Right renal pelvis (tissue), 4 donors: Measurements from ENCODE around the gene PIM1. TPM values are rescaled to one million over a fixed set of nuclear protein-coding genes. Genes with fewer than 3 reads are reported as not detected.
"Not testable (repeated sequence)": the region's sequence is repeated elsewhere in the genome, so short reads cannot be mapped to it uniquely, and the experiment has no call there.

Experiments used
- DNase-seq, 4 donors: peaks; one replicate each; pipeline ENCODE4 v3.0.0-alpha.2; 2013; ENCODE audit warnings: low read depth in 4 of 4, low spot score in 3 of 4, missing footprints in 1 of 4
- polyA plus RNA-seq, 4 donors: library from polyadenylated mRNA; unstranded; fragments of 120-200 nt; gene quantifications; one replicate each; pipeline ENCODE4 v1.2.1, GENCODE V29; 2013; ENCODE audit not compliant: insufficient read length in 4 of 4

The PIM1 gene
- polyA plus RNA-seq, 4 donors, result 22.5 to 25.9 (median 25.6) TPM

DNA sequence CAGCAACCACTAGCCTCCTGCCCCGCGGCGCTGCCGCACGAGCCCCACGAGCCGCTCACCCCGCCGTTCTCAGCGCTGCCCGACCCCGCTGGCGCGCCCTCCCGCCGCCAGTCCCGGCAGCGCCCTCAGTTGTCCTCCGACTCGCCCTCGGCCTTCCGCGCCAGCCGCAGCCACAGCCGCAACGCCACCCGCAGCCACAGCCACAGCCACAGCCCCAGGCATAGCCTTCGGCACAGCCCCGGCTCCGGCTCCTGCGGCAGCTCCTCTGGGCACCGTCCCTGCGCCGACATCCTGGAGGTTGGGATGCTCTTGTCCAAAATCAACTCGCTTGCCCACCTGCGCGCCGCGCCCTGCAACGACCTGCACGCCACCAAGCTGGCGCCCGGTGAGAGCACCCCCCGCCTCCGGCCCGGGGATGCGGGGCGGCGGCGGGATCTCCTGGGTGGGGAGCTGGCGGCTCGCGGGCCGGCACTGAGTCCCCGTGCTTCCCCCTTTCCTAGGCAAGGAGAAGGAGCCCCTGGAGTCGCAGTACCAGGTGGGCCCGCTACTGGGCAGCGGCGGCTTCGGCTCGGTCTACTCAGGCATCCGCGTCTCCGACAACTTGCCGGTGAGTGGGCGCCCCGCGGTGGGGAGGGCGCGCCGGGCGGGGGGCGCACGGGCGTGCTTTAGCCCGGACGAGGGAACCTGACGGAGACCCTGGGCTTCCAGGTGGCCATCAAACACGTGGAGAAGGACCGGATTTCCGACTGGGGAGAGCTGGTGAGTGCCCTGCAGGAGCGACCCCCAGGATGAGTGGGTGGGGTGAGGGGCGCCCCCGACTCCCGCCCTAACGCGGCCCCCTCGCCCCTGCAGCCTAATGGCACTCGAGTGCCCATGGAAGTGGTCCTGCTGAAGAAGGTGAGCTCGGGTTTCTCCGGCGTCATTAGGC lies 585 bp downstream of the PIM1 start:
- no peak for DNase-seq

DNA sequence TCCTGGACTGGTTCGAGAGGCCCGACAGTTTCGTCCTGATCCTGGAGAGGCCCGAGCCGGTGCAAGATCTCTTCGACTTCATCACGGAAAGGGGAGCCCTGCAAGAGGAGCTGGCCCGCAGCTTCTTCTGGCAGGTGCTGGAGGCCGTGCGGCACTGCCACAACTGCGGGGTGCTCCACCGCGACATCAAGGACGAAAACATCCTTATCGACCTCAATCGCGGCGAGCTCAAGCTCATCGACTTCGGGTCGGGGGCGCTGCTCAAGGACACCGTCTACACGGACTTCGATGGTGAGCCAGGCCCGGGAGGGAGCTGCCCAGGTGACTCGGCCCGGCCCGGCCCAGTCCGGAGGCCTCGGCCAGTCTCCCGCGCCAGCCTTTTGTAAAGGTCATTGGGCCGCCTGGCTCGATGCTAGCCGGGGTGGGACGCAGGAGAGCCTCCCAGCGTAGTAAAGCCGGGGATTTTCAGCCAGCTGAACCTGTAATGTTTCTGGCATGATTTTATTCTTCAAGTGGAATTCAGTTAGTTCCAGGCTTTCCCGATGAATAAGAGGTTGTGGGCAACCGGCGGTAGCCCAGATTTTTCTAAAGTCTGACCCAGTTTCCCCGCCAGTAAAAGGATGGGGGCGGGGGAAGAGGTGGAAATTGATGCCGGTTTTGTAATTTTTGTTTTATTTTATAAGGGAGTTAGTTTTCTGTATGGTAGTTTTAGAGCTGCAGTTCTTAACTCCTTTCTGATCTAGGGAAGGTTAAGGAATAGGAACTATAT lies 1.4 kb downstream of the PIM1 start:
- DNase-seq, result no peak

DNA sequence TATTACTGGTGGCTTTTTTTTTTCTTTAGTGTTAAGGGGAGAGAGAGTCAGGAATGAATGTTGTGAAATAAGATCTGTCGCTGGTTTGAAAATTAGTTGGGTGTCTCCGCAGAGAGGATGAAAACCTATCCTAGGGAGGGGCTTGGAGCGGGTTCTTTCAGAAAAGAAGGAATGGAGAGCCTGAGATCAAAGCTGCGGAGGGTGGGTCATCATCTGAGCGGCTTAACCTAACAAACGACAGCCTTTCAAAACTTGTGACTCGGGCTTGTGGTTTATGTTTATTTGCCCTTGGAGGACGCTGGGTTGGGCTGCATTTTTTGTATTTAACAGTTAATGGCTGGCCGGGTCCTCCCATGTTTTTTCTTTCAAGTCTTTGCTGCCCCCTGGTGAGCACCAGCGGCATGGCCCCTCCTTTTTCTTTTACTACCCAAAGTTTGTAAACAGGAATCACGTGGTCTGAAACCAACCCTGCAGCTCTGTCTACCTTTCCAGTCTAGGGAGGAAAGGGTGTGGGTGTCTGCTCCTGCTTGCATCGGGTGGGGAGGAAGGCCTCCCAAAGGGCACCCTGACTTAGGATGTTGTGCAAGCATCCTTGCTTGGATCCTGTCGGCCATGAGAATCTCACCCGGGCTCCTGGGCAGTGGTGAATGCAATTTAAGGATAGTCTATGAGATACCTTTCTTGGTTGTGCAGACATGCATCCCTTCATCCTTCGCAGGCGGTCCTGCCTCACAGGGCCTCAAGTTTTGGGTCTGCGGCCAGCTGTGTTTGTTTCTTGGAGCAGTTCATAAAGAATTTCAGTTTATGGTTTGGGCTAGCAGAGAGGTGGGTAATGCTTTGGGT lies 2.2 kb downstream of the PIM1 start:
- peak; percentile 78 to 85 (median 80) for DNase-seq

DNA sequence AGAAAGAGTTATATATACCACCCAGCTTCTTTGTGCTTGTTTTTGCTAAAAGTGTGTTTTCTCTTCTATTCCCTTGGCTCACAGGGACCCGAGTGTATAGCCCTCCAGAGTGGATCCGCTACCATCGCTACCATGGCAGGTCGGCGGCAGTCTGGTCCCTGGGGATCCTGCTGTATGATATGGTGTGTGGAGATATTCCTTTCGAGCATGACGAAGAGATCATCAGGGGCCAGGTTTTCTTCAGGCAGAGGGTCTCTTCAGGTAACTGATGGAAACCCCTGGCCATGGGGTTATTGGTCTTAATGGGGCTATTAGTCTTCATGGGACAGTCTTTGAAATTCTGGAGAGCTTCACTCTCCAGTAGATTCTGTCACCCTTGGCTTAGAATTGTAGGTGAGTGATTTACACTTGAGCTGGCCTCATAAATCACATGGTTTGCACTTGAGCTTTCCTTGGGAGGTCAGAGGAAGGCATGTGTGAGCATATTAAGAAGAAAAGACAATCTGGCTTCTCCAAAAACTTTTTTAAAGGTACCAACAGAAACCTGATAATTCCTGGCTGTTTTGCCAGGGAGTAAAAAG lies 3.0 kb downstream of the PIM1 start:
- DNase-seq, result no peak

DNA sequence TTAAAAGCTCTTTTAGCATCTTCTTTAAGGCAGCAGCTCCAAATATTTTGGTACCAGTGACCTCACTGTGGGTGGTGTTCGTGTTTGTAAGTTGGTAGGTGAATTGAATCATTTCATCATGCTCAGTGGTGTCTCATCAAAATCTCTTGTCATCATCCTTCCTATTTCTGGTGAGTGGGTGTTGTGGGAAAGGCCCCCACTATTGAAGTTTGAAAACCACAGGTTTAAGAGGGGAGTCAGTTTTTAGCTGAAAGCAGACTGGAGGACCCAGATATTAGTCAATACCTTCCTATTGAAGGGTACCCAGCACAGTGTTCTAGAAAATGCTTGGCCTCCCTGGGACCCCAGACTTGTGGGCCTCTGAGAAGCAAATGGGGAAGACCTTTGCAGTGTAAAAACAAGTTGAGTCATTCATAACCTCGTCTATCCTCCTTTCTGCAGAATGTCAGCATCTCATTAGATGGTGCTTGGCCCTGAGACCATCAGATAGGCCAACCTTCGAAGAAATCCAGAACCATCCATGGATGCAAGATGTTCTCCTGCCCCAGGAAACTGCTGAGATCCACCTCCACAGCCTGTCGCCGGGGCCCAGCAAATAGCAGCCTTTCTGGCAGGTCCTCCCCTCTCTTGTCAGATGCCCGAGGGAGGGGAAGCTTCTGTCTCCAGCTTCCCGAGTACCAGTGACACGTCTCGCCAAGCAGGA lies 3.7 kb downstream of the PIM1 start:
- no peak for DNase-seq

DNA sequence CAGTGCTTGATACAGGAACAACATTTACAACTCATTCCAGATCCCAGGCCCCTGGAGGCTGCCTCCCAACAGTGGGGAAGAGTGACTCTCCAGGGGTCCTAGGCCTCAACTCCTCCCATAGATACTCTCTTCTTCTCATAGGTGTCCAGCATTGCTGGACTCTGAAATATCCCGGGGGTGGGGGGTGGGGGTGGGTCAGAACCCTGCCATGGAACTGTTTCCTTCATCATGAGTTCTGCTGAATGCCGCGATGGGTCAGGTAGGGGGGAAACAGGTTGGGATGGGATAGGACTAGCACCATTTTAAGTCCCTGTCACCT lies 4.2 kb downstream of the PIM1 start:
- no peak for DNase-seq

DNA sequence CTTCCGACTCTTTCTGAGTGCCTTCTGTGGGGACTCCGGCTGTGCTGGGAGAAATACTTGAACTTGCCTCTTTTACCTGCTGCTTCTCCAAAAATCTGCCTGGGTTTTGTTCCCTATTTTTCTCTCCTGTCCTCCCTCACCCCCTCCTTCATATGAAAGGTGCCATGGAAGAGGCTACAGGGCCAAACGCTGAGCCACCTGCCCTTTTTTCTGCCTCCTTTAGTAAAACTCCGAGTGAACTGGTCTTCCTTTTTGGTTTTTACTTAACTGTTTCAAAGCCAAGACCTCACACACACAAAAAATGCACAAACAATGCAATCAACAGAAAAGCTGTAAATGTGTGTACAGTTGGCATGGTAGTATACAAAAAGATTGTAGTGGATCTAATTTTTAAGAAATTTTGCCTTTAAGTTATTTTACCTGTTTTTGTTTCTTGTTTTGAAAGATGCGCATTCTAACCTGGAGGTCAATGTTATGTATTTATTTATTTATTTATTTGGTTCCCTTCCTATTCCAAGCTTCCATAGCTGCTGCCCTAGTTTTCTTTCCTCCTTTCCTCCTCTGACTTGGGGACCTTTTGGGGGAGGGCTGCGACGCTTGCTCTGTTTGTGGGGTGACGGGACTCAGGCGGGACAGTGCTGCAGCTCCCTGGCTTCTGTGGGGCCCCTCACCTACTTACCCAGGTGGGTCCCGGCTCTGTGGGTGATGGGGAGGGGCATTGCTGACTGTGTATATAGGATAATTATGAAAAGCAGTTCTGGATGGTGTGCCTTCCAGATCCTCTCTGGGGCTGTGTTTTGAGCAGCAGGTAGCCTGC lies 4.8 kb downstream of the PIM1 start:
- DNase-seq, result no peak

DNA sequence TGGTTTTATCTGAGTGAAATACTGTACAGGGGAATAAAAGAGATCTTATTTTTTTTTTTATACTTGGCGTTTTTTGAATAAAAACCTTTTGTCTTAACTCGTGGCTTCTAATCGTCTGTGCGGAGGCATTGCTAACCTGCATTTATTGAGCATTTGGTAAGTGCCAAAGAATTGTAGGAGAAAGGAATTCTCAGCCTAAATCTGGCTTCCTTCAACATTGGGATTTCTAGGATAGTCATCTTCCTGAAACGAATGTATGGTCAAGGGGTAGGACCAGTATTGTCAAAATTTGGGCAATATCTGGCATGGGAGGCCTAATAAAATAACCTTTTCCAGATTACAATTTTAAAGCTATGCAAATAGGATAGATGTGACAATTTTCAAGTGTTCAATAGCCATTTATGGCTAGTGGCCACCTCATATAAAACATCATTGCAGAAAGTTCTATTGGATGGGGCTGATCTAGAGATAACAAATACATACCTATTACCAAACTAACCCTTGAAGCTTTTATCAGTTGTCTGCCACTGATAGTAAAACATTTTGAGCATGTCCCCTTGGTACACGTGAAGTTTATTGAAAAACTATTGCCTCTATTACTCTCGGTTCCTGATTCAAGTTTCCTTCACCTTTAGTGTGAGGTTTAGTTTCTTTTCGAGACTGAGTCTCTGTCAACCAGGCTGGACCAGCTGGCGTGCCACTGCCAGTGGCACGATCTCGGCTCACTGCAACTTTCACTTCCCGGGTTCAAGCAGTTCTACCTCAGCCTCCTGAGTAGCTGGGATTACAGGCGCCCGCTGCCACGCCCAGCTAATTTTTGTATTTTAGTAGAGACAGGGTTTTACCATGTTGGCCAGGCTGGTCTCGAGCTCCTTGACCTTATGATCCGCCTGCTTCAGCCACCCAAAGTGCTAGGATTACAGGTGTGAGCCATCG lies 5.6 kb downstream of the PIM1 start:
- no peak for DNase-seq

DNA sequence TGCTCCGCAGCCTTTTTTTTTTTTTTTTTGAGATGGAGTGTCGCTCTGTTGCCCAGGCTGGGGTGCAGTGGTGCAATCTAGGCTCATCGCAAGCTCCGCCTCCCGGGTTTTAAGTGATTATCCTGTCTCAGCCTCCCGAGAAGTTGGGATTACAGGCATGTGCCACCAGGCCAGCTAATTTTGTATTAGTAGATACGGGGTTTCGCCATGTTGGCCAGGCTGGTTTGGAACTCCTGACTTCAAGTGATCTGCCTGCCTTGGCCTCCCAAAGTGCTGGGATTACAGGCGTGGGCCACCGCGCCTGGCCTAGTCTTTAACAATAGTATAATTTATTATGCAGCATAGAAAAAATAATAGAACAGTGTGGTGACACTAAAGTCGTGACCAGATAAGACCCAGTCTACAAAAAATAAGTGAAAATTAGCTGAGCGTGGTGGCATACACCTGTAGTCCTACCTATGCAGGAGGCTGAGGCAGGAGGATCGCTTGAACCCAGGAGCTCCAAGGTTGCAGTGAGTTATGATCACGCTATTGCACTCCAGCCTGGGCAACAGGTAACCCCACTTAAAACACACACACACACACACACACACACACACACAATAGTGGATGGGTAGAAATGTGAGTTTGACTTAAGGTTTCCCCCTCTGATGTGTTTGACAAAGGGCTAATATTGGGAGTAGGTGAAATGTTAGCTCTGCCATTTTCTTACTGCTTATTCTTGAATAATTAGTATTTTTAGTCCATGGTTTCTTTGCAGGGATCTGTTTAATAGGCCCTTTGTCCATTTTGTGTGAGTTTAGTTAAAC lies 6.5 kb downstream of the PIM1 start:
- no peak for DNase-seq

DNA sequence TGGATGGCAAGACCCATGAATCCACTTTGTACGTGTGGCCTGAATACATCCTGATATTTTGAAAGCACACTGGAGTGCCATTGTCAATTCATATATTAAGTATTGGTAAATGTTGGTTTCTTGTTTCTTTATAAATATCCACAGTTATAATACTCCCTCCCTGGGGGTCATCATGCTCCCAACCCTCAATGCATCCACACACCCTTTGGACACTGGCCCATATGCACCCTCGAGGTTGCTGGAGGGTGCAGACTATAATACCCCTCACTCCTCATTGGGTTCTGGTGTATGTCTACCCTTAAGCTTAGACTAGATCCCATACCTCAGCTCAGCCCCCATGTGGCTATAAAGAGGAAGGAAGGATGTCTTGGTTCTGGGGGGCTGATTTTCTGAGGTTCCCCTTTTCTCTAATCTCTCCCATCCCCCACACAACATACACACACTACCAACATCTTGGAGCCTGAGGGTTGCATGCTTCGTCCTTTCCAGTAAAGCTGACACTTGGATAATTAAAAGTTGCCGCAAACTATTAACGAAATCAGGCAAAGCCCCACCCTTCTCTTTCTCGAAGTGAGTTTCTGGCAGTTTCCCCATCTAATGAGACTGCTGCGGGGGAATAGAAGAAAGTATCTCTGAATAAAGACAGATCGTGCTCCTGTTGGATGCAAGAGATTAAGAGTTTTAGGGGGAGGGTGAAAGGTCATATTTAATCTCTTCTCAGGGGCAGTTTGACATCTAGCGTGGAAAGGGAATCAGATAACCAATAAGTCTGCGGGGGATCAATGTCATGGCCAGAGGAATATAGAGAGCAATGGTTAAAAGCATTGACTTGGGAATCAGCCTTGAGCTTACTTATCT lies 7.4 kb downstream of the PIM1 start:
- no peak for DNase-seq

DNA sequence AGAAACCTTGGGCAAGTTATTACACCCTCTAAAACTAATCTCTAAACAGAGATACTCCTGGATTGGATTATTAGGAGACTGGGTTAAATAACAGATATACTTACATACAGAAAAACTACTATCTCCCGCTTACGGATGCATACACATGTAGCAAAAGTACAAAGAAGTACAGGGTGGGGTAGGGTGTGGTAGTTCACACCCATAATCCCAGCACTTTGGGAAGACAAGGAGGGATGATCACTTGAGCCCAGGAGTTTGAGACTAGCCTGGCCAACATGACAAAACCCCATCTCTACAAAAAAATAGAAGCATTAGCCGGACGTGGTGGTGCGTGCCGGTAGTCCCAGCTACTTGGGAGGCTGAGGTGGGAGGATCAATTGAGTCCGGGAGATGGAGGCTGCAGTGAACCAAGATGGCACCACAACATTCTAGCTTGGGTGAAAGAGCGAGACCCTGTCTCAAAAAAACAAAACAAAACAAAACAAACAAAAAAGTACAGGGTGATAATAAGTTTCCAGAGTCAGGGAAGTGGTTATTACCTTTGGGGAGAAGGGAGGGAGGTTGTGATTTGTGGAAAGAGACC lies 8.1 kb downstream of the PIM1 start:
- DNase-seq, result no peak

DNA sequence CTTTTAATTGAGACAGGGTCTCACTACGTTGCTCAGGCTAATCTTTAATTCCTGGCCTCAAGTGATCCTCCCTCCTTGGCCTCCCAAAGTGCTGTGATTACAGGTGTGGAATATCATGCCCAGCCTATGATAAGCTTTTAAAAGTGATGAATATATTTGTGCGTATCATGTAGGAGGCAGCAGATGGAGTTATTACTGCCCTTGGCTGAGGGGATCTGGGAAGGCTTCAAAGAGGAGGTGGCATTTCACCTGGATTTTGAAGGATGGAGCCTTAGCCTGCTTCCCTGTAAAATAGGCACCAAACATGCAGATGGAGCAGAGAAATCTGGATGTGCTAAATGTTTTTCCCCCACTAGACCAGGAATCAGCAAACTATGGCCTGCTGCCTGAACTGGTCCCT lies 10.1 kb downstream of the PIM1 start:
- no peak for DNase-seq

DNA sequence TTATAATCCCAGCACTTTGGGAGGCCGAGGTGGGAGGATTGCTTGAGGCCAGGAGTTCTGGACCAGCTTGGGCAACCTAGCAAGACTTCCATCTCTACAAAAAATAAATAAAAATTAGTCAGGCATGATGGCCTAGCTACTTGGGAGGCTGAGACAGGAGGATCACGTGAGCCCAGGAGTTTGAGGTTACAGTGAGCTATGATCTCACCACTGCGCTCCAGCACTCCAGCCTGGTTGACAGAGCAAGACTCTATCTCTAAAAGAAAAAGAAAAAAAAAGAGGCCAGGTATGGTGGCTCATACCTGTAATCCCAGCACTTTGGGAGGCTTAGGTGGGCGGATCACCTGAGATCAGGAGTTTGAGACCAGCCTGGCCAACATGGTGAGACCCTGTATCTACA lies 10.7 kb downstream of the PIM1 start:
- DNase-seq, result not testable (repeated sequence)

DNA sequence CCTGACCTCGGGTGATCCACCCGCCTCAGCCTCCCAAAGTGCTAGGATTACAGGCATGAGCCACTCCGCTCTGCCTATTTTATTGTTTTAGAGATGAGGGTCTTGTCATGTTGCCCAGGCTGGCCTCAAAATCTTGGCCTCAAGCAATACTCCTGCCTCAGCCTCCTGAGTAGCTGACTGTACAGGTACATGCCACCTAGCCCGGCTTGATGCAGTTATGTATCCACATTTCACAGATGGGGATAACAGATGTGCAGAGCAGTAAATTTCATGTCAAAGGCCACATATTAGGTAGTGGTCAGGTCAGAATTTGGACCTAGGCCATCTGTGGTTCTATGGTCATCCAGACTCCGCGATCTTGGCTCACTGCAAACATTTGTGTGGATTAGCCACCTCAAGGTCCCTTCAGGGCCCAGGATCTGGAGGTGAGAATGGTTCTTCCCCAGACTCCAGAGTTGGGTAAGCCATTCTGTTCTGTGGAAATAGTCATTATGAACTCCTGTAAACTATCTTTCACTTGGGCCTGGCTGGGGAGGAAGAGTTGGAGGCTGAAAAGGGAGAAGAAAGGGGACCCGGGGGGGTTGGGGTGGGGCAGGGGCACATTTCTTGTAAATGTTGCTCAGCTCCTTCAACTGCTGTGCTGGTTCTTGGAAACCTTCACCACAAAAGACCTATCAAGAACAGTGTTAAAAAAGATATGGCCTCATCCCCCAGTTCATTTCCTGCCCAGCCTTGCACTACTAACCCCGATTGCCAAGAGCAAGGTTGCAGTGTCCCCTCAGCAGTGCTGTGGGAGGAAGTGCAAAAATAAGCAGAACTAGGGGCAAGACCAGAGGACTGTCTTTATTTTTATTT lies 13.0 kb downstream of the PIM1 start:
- DNase-seq, result no peak
